Caco-2 (cell line): ENCODE results near the gene LHX8. TPM values are rescaled to one million over a fixed set of nuclear protein-coding genes. Genes with fewer than 3 reads are reported as not detected.

ENCODE experiments used
- Bru-seq: library from RNA; stranded (reverse); fragments of 400-500 nt; gene quantifications from one replicate; lab custom pipeline; 2021; lab: Mats Ljungman, UMichigan
- BruChase-seq, 2 experiments: library from RNA; stranded (reverse); fragments of 400-500 nt; gene quantifications; one replicate each; lab custom pipeline; 2021; lab: Mats Ljungman, UMichigan
- BruUV-seq: library from RNA; stranded (reverse); fragments of 400-500 nt; replicated peaks from 2 replicates; lab custom pipeline; 2021; lab: Mats Ljungman, UMichigan
- CTCF ChIA-PET: fragments of 300-600 bp; sonication (Branson Sonifier 250); formaldehyde crosslinking; loops from one replicate; lab custom pipeline; 2022; ENCODE audit warnings: antibody characterized with exemption; lab: Charles Lee
- POLR2A ChIA-PET: fragments of 300-600 bp; sonication (Branson Sonifier 250); formaldehyde crosslinking; loops from one replicate; lab custom pipeline; 2022; ENCODE audit warnings: antibody characterized with exemption; lab: Charles Lee
- DNase-seq, 2 experiments: peaks; one replicate each; pipeline versions ENCODE4 v3.0.0 to v3.0.0-alpha.2; 2020 to 2022
- H3K27me3 ChIP-seq: replicated peaks from 2 replicates; pipeline ENCODE4 v1.6.0; 2011; ENCODE audit warnings: low read length; ENCODE audit not compliant: control insufficient read depth, insufficient read depth
- H3K36me3 ChIP-seq: 2 replicates; pipeline ENCODE4 v1.5.1; 2011; ENCODE audit warnings: low read length; ENCODE audit not compliant: control insufficient read depth, insufficient read depth
- H3K4me1 ChIP-seq: fragments of 250-450 bp; sonication (Bioruptor Pico); 2 replicates; pipeline ENCODE4 v1.5.1; 2020; ENCODE audit warnings: mild to moderate bottlenecking
- H3K4me3 ChIP-seq: 2 replicates; pipeline ENCODE4 v1.5.1; 2011; ENCODE audit warnings: low read depth, mild to moderate bottlenecking, control low read depth, low read length
- H3K9me3 ChIP-seq: fragments of 250-450 bp; sonication (Bioruptor Pico); 2 replicates; pipeline ENCODE4 v1.5.1; 2020; ENCODE audit warnings: mild to moderate bottlenecking, moderate library complexity
- H3K27ac Mint-ChIP-seq: one replicate; pipeline ENCODE4 v1.8.0; 2022; ENCODE audit warnings: mixed read lengths; ENCODE audit not compliant: unreplicated experiment
- H3K27me3 Mint-ChIP-seq: one replicate; pipeline ENCODE4 v1.8.0; 2022; ENCODE audit warnings: mixed read lengths; ENCODE audit not compliant: insufficient read depth, unreplicated experiment
- H3K36me3 Mint-ChIP-seq: one replicate; pipeline ENCODE4 v1.8.0; 2022; ENCODE audit warnings: mild to moderate bottlenecking, mixed read lengths; ENCODE audit not compliant: insufficient read depth, unreplicated experiment
- H3K4me1 Mint-ChIP-seq: one replicate; pipeline ENCODE4 v1.8.0; 2022; ENCODE audit warnings: low read depth, mixed read lengths; ENCODE audit not compliant: unreplicated experiment
- H3K4me3 Mint-ChIP-seq: one replicate; pipeline ENCODE4 v1.8.0; 2022; ENCODE audit warnings: mild to moderate bottlenecking, moderate library complexity, mixed read lengths; ENCODE audit not compliant: unreplicated experiment
- H3K9me3 Mint-ChIP-seq: one replicate; pipeline ENCODE4 v1.8.0; 2022; ENCODE audit warnings: mixed read lengths; ENCODE audit not compliant: unreplicated experiment
- CTCF ChIP-seq, 2 experiments: fragments of 200-600 bp in 1 of 2; IDR thresholded peaks; 1 replicate in 1 of 2; 2 replicates in 1 of 2; pipeline versions ENCODE4 v1.5.1 to v1.8.0; 2011 to 2022; ENCODE audit warnings: antibody characterized with exemption in 1 of 2, control low read depth in 1 of 2, inconsistent platforms in 1 of 2, low read depth in 1 of 2, low read length in 1 of 2, mild to moderate bottlenecking in 1 of 2, moderate library complexity in 1 of 2; ENCODE audit not compliant: insufficient read depth in 1 of 2, severe bottlenecking in 1 of 2, unreplicated experiment in 1 of 2
- intact Hi-C: fragments of 100-400 bp; cut with micrococcal nuclease; formaldehyde crosslinking; loops from one replicate; pipeline ENCODE4 v1.10.0; 2022; ENCODE audit not compliant: unreplicated experiment
- long read RNA-seq: library from polyadenylated mRNA; stranded (forward); transcript quantifications from one replicate; pipeline ENCODE4 v2.0.0, GENCODE V29; 2022
- total RNA-seq: library from RNA; stranded (reverse); gene quantifications from 2 replicates; pipeline ENCODE4 v1.2.3, GENCODE V29; 2022

Gene LHX8
- not detected in 2 replicates for total RNA-seq
- percentile 14 among the genes with signal in this experiment for Bru-seq, nascent RNA
- percentile 15 among the genes with signal in this experiment for BruChase-seq, experiment 1, labeled RNA remaining after a 2-hour chase
- BruChase-seq, experiment 2, labeled RNA remaining after a 6-hour chase = percentile 3 among the genes with signal in this experiment
- long read RNA-seq = 0 reads

- no peaks in the 10 kb centered on the region for H3K27me3 Mint-ChIP-seq
- intact Hi-C loops = no loop called here
- TF ChIP-seq CTCF (IDR thresholded peaks at IDR 0.05; ENCODE audit: insufficient read depth in 1 of 2, low read depth in 1 of 2, low read length in 1 of 2, severe bottlenecking in 1 of 2, unreplicated experiment in 1 of 2) = no peak
- CTCF ChIA-PET = no interaction called here
- H3K36me3 Mint-ChIP-seq = no peaks in the 10 kb centered on the region
- H3K4me3 Mint-ChIP-seq = peak within 1 kb of the TSS; percentile 57
- no TSS peak for BruUV-seq
- H3K9me3 Mint-ChIP-seq = peaks cover 9% of the 10 kb centered on the region
- no peaks in the 10 kb centered on the region for H3K4me1 Mint-ChIP-seq
- no peaks in the 10 kb centered on the region for H3K36me3 ChIP-seq
- H3K27me3 ChIP-seq = no peaks in the 10 kb centered on the region
- POLR2A ChIA-PET = no interaction called here
- DNase-seq = no peak
- no peaks in the 10 kb centered on the region for H3K9me3 ChIP-seq
- H3K4me3 ChIP-seq = no peak within 1 kb of the TSS
- H3K4me1 ChIP-seq = no peaks in the 10 kb centered on the region
- H3K27ac Mint-ChIP-seq = no peak within 1 kb of the TSS
Observed at GRCh38 chr1:75133750-75134646, at the start of gene LHX8. TSS of gene LHX8 (plus strand) at chr1:75134388. CDS start at chr1:75136615, 2,227 bp downstream.

- no TSS peak for BruUV-seq
- Histone ChIP-seq H3K36me3 (no peaks in the 10 kb centered on the region), H3K27me3 (no peaks in the 10 kb centered on the region), H3K4me1 (no peaks in the 10 kb centered on the region), H3K4me3 (no peak overlapping the region), H3K9me3 (no peaks in the 10 kb centered on the region; the same call in 1 of the 2 replicates)
- H3K27ac Mint-ChIP-seq = no peak overlapping the region
- intact Hi-C loops = no loop called here
- no peaks in the 10 kb centered on the region for H3K9me3 Mint-ChIP-seq
- no peaks in the 10 kb centered on the region for H3K36me3 Mint-ChIP-seq
- CTCF ChIA-PET = no interaction called here
- H3K27me3 Mint-ChIP-seq = peaks cover 2% of the 10 kb centered on the region
- no peaks in the 10 kb centered on the region for H3K4me1 Mint-ChIP-seq
- DNase-seq = no peak
- no peak for TF ChIP-seq CTCF (IDR thresholded peaks at IDR 0.05; ENCODE audit: insufficient read depth in 1 of 2, low read depth in 1 of 2, low read length in 1 of 2, severe bottlenecking in 1 of 2, unreplicated experiment in 1 of 2)
- H3K4me3 Mint-ChIP-seq = no peak overlapping the region
- POLR2A ChIA-PET = no interaction called here
Observed at GRCh38 chr1:75085931-75086330, 48.3 kb upstream of the LHX8 start.

- intact Hi-C loops = no loop called here
- no peak for TF ChIP-seq CTCF (IDR thresholded peaks at IDR 0.05; ENCODE audit: insufficient read depth in 1 of 2, low read depth in 1 of 2, low read length in 1 of 2, severe bottlenecking in 1 of 2, unreplicated experiment in 1 of 2)
- no peaks in the 10 kb centered on the region; the same call in 1 of the 2 replicates for H3K9me3 ChIP-seq
- Mint-ChIP-seq H3K4me1 (no peaks in the 10 kb centered on the region), H3K27me3 (peaks cover 2% of the 10 kb centered on the region), H3K9me3 (no peaks in the 10 kb centered on the region), H3K4me3 (no peak overlapping the region), H3K27ac (no peak overlapping the region), H3K36me3 (no peaks in the 10 kb centered on the region)
- no peaks in the 10 kb centered on the region for H3K4me1 ChIP-seq
- H3K36me3 ChIP-seq = no peaks in the 10 kb centered on the region
- no TSS peak for BruUV-seq
- DNase-seq = no peak
- ChIA-PET CTCF (no interaction called here), POLR2A (no interaction called here)
- no peaks in the 10 kb centered on the region for H3K27me3 ChIP-seq
- no peak overlapping the region for H3K4me3 ChIP-seq
Observed at GRCh38 chr1:75087278-75087677, 46.9 kb upstream of the LHX8 start.
